CD14-positive monocyte (primary cell): Measurements from ENCODE around the gene LRIG1. TPM values are rescaled to one million over a fixed set of nuclear protein-coding genes. Genes with fewer than 3 reads are reported as not detected.

ENCODE experiments used
- DNase-seq, 3 donors: peaks; one replicate each; pipeline ENCODE4 v3.0.0-alpha.2; 2011 to 2022
- H2AFZ ChIP-seq: 2 replicates; pipeline ENCODE4 v1.6.0; 2012; ENCODE audit warnings: mild to moderate bottlenecking, low read depth, low read length, inconsistent platforms; ENCODE audit not compliant: insufficient read depth, poor library complexity, severe bottlenecking
- H3K27ac ChIP-seq, 2 donors: 1 replicate in 1 of 2; 2 replicates in 1 of 2; pipeline ENCODE4 v1.5.1; 2012 to 2013; ENCODE audit warnings: low read length in 2 of 2, control low read depth in 1 of 2, inconsistent platforms in 1 of 2, low read depth in 1 of 2, mild to moderate bottlenecking in 1 of 2
- H3K27me3 ChIP-seq, 2 donors: one replicate each; pipeline versions ENCODE4 v1.6.0 to v1.6.1; 2011 to 2013; ENCODE audit warnings: low read length in 2 of 2; ENCODE audit not compliant: control insufficient read depth in 2 of 2, insufficient read depth in 2 of 2
- H3K36me3 ChIP-seq, 2 donors: replicated peaks in 1 of 2; 1 replicate in 1 of 2; 2 replicates in 1 of 2; pipeline versions ENCODE4 v1.5.1 to v1.6.1; 2012 to 2013; ENCODE audit warnings: low read length in 2 of 2, control low read depth in 1 of 2, inconsistent platforms in 1 of 2, mild to moderate bottlenecking in 1 of 2; ENCODE audit not compliant: insufficient read depth in 2 of 2, control insufficient read depth in 1 of 2
- H3K4me1 ChIP-seq, 2 donors: 1 replicate in 1 of 2; 2 replicates in 1 of 2; pipeline versions ENCODE4 v1.5.1 to v1.6.1; 2012 to 2013; ENCODE audit warnings: low read length in 2 of 2, control low read depth in 1 of 2, inconsistent platforms in 1 of 2, mild to moderate bottlenecking in 1 of 2, moderate library complexity in 1 of 2; ENCODE audit not compliant: insufficient read depth in 2 of 2, control insufficient read depth in 1 of 2
- H3K4me2 ChIP-seq: replicated peaks from 2 replicates; pipeline ENCODE3; 2012; ENCODE audit warnings: low read length, moderate library complexity, mild to moderate bottlenecking; ENCODE audit not compliant: poor library complexity, severe bottlenecking; ENCODE audit errors: extremely low read depth
- H3K4me3 ChIP-seq, 3 experiments: fragments of 200-600 bp in 1 of 3; sonication (generic) in 1 of 3; replicated peaks in 1 of 3; 1 replicate in 2 of 3; 2 replicates in 1 of 3; pipeline ENCODE4 v1.5.1; 2011 to 2013; ENCODE audit warnings: low read length in 3 of 3, mild to moderate bottlenecking in 3 of 3, control low read depth in 2 of 3, low read depth in 2 of 3, inconsistent platforms in 1 of 3, moderate library complexity in 1 of 3
- H3K79me2 ChIP-seq: 2 replicates; pipeline ENCODE4 v1.6.0; 2012; ENCODE audit warnings: mild to moderate bottlenecking, control low read depth, inconsistent platforms, low read length, moderate library complexity; ENCODE audit not compliant: insufficient read depth
- H3K9ac ChIP-seq: 2 replicates; pipeline ENCODE4 v1.6.0; 2017; ENCODE audit warnings: low read length, mild to moderate bottlenecking; ENCODE audit not compliant: insufficient read depth, poor library complexity, severe bottlenecking
- H3K9me3 ChIP-seq, 2 donors: replicated peaks in 1 of 2; 1 replicate in 1 of 2; 2 replicates in 1 of 2; pipeline versions ENCODE4 v1.5.1 to v1.6.1; 2012 to 2013; ENCODE audit warnings: low read length in 2 of 2, control low read depth in 1 of 2; ENCODE audit not compliant: control insufficient read depth in 1 of 2, insufficient read depth in 1 of 2
- H4K20me1 ChIP-seq: 2 replicates; pipeline ENCODE4 v1.6.0; 2012; ENCODE audit warnings: mild to moderate bottlenecking, low read length, control low read depth, moderate library complexity; ENCODE audit not compliant: insufficient read depth
- H3K27ac Mint-ChIP-seq, 7 donors: one replicate each; pipeline ENCODE4 v1.8.0; 2020; ENCODE audit warnings: mild to moderate bottlenecking in 7 of 7, mixed read lengths in 7 of 7, moderate library complexity in 6 of 7, inconsistent platforms in 2 of 7
- H3K27me3 Mint-ChIP-seq, 3 donors: one replicate each; pipeline ENCODE4 v1.8.0; 2021 to 2022; ENCODE audit warnings: low read depth in 3 of 3, mild to moderate bottlenecking in 3 of 3, mixed read lengths in 3 of 3, moderate library complexity in 3 of 3, inconsistent platforms in 1 of 3
- H3K36me3 Mint-ChIP-seq, 2 donors: one replicate each; pipeline ENCODE4 v1.8.0; 2020; ENCODE audit warnings: mixed read lengths in 2 of 2, inconsistent platforms in 1 of 2, mild to moderate bottlenecking in 1 of 2
- H3K4me1 Mint-ChIP-seq: one replicate; pipeline ENCODE4 v1.8.0; 2020; ENCODE audit warnings: mild to moderate bottlenecking, mixed read lengths
- H3K4me3 Mint-ChIP-seq, 2 donors: one replicate each; pipeline ENCODE4 v1.8.0; 2020; ENCODE audit warnings: mild to moderate bottlenecking in 2 of 2, mixed read lengths in 2 of 2, moderate library complexity in 1 of 2
- H3K9me3 Mint-ChIP-seq, 7 donors: one replicate each; pipeline ENCODE4 v1.8.0; 2020 to 2022; ENCODE audit warnings: mixed read lengths in 7 of 7, mild to moderate bottlenecking in 6 of 7, moderate library complexity in 6 of 7, inconsistent platforms in 2 of 7
- CTCF ChIP-seq: fragments of 200-600 bp; IDR thresholded peaks from one replicate; pipeline ENCODE4 v1.8.0; 2022; ENCODE audit warnings: antibody characterized with exemption, mild to moderate bottlenecking
- WGBS: methylation state at CpG from one replicate; pipeline ENCODE4 v1.1.5; 2013; ENCODE audit warnings: missing lambda C conversion rate; ENCODE audit not compliant: insufficient coverage; 5-methylcytosine and 5-hydroxymethylcytosine counted together
- intact Hi-C, 2 donors: fragments of 100-400 bp; cut with micrococcal nuclease; formaldehyde crosslinking; loops; one replicate each; pipeline versions ENCODE4 v1.15.0 to v1.15.1; 2023
- polyA plus RNA-seq, 3 donors: library from polyadenylated mRNA; depleted of rRNA in 1 of 3; unstranded in 2 of 3; stranded (reverse) in 1 of 3; fragments of 300-500 nt in 2 of 3; fragments of >200 nt in 1 of 3; fragmentation: Illumina TruSeq in 2 of 3; gene quantifications; 1 replicate in 2 of 3; 2 replicates in 1 of 3; pipeline ENCODE4 v1.2.3, GENCODE V29; 2012 to 2021

The LRIG1 gene
- polyA plus RNA-seq, 3 donors, result 0.82 to 1.9 (median 1.0) TPM

GRCh38 chr3:66525771-66526170, 24.9 kb upstream of the LRIG1 start:
- H3K79me2 ChIP-seq, result no peaks in the 10 kb centered on the region
- Mint-ChIP-seq H3K4me3 (no peak overlapping the region), H3K27ac (no peak overlapping the region), H3K36me3 (no peaks in the 10 kb centered on the region), H3K27me3 (peaks cover 3 to 19% (median 14%) of the 10 kb centered on the region in 3 donors), H3K9me3 (peaks cover 0 to 2% (median 0%) of the 10 kb centered on the region in 7 donors), H3K4me1 (peaks cover 14% of the 10 kb centered on the region)
- no peak overlapping the region for H3K27ac ChIP-seq
- H2AFZ ChIP-seq, result no peak overlapping the region
- no peaks in the 10 kb centered on the region for H4K20me1 ChIP-seq
- peaks cover 0 to 3% of the 10 kb centered on the region in 2 donors for H3K4me1 ChIP-seq
- H3K9ac ChIP-seq, result no peak overlapping the region
- H3K27me3 ChIP-seq, result peaks cover 0 to 2% of the 10 kb centered on the region in 2 donors
- H3K9me3 ChIP-seq, result no peaks in the 10 kb centered on the region
- no peaks in the 10 kb centered on the region for H3K36me3 ChIP-seq
- no peak overlapping the region for H3K4me2 ChIP-seq
- DNase-seq, result no peak
- TF ChIP-seq CTCF, result no peak
- H3K4me3 ChIP-seq, result no peak overlapping the region
- no CpG with 5 or more reads among the region's 3 CpGs for WGBS
- intact Hi-C loops, result no loop called here

DNA sequence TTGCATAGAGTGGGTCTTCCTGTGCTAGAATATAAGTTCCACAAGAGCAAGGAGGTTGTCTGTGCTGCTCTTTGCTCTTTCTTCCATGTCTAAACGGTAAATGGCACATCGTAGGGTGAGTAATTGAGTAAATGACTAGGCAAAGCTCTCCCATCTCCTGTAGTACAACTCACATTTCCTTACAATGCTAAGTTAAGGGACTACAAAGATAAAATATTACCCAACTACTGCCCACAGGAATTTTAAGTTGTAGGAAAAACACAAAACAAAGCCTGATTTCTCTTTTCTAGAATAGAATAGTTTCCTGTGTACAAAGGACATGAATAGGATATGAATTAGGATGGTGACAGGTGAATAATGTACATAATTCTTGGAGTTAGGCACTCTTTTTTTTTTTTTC, 19.9 kb upstream of the LRIG1 start:
- no peaks in the 10 kb centered on the region for H3K36me3 ChIP-seq
- H3K4me2 ChIP-seq, result no peak overlapping the region
- H2AFZ ChIP-seq, result no peak overlapping the region
- no peak overlapping the region for H3K27ac Mint-ChIP-seq
- H3K36me3 Mint-ChIP-seq, result peaks cover 0 to 2% of the 10 kb centered on the region in 2 donors
- no peaks in the 10 kb centered on the region for H3K4me1 ChIP-seq
- H3K27me3 Mint-ChIP-seq, result peaks cover 0 to 23% (median 12%) of the 10 kb centered on the region in 3 donors
- no peaks in the 10 kb centered on the region for H3K27me3 ChIP-seq
- no peaks in the 10 kb centered on the region for H3K9me3 ChIP-seq
- H3K4me3 ChIP-seq, result no peak overlapping the region
- H3K27ac ChIP-seq, result no peak overlapping the region
- intact Hi-C loops, result no loop called here
- TF ChIP-seq CTCF, result no peak
- no CpG with 5 or more reads among the region's 2 CpGs for WGBS
- H3K4me1 Mint-ChIP-seq, result peaks cover 5% of the 10 kb centered on the region
- no peak overlapping the region for H3K9ac ChIP-seq
- no peaks in the 10 kb centered on the region for H4K20me1 ChIP-seq
- H3K79me2 ChIP-seq, result no peaks in the 10 kb centered on the region
- H3K9me3 Mint-ChIP-seq, result peaks cover 0 to 3% (median 0%) of the 10 kb centered on the region in 7 donors
- DNase-seq, result no peak
- H3K4me3 Mint-ChIP-seq, result no peak overlapping the region
